ENCODE data around the gene GSC. TPM values are rescaled to one million over a fixed set of nuclear protein-coding genes. Genes with fewer than 3 reads are reported as not detected.

GSC gene
- total RNA-seq, 4 donors from 2014 or later, result 1.1 to 6.9 (median 3.2) TPM

- no peaks in the 10 kb centered on the region for H3K36me3 ChIP-seq
- in situ Hi-C loops (cut with MboI; ENCODE audit: low sequenced_read_pairs in 4 of 4), result no loop called here
- ATAC-seq (no peak), DNase-seq (no peak)
- no peak overlapping the region for H3K4me3 ChIP-seq
- intact Hi-C loops (cut with DNase I; ENCODE audit: low total_unique reads), result no loop called here
- H3K4me1 ChIP-seq, result no peaks in the 10 kb centered on the region
- no peaks in the 10 kb centered on the region for H3K9me3 ChIP-seq
- H3K27ac ChIP-seq, result no peak overlapping the region
- no peaks in the 10 kb centered on the region for H3K27me3 ChIP-seq
- TF ChIP-seq POLR2A (IDR thresholded peaks at IDR 0.05) (no peak), CTCF (IDR thresholded peaks at IDR 0.05 in 4 of 5, conservative IDR thresholded peaks at IDR 0.05 in 1 of 5) (no peak)
Observed at GRCh38 chr14:94724993-94725392, 44.9 kb downstream of the GSC start.

GRCh38 chr14:94722397-94722796, 47.5 kb downstream of the GSC start:
- Histone ChIP-seq H3K27me3 (no peaks in the 10 kb centered on the region), H3K9me3 (no peaks in the 10 kb centered on the region), H3K4me1 (no peaks in the 10 kb centered on the region), H3K4me3 (no peak overlapping the region), H3K27ac (no peak overlapping the region), H3K36me3 (no peaks in the 10 kb centered on the region)
- no peak for DNase-seq
- intact Hi-C loops (cut with DNase I; ENCODE audit: low total_unique reads) (no loop called here), in situ Hi-C loops (cut with MboI; ENCODE audit: low sequenced_read_pairs in 4 of 4) (no loop called here)
- TF ChIP-seq CTCF (IDR thresholded peaks at IDR 0.05 in 4 of 5, conservative IDR thresholded peaks at IDR 0.05 in 1 of 5) (no peak), POLR2A (IDR thresholded peaks at IDR 0.05) (no peak)
- no peak for ATAC-seq

Other genes starting within 250 kb of the GSC start
- gene SERPINA4, start 208.7 kb downstream of the GSC start, total RNA-seq, result under 1 TPM in 2 of 4 donors, not detected in 2; 0.13 to 0.26 TPM
- gene SERPINA5, start 188.7 kb downstream of the GSC start, total RNA-seq, result 10 to 100 TPM in 2 of 4 donors, 1 to 10 TPM in 2; 1.8 to 63.2 (median 19.8) TPM
- 10 to 100 TPM; 18.3 to 80.9 (median 66.3) TPM for gene SERPINA3, start 157.7 kb downstream of the GSC start, total RNA-seq

Data from gastrocnemius medialis (tissue), 4 donors.